ENCODE measurements around the gene EVA1A.

The EVA1A gene

DNA sequence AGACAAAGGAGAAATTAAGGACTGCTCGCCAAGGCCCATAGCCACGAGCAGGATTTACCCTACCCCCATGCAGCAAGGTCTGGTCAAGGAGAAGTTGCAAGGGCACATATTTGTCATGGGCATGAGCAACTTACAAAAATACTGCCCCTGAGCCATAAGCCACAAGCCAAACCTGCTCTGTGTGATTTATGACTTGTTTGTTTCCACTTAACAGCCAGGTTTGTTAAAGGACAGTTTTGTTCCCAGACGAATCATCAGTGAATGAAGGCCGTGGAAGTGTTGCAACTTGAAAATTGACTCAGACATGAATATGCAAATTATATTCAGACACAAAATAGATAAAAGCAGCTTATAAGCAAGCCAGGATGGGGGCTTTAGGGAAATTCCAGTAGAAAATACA lies 31.3 kb upstream of the EVA1A start:
- Histone ChIP-seq H3K36me3 (ENCODE audit: control insufficient read depth, low read length) (no peaks in the 10 kb centered on the region), H3K9me2 (replicated peaks; ENCODE audit: control insufficient read depth, low read length) (no peaks in the 10 kb centered on the region), H3K9me3 (ENCODE audit: control insufficient read depth, insufficient read depth, low read length) (no peaks in the 10 kb centered on the region), H3K4me2 (ENCODE audit: low read length) (no peak overlapping the region), H3K79me2 (ENCODE audit: control insufficient read depth, low read length) (no peaks in the 10 kb centered on the region), H3F3A (ENCODE audit: control insufficient read depth, insufficient read depth) (no peaks in the 10 kb centered on the region), H3K27ac (ENCODE audit: low read depth, low read length) (no peak overlapping the region), H3K4me1 (ENCODE audit: control insufficient read depth, low read length) (no peaks in the 10 kb centered on the region), H4K20me1 (ENCODE audit: control insufficient read depth, insufficient read depth, low read depth, low read length) (no peaks in the 10 kb centered on the region), H3K27me3 (ENCODE audit: control insufficient read depth, low read length) (peaks cover 6% of the 10 kb centered on the region), H3K4me3 (ENCODE audit: low read length) (no peak overlapping the region)
- no peak for TF ChIP-seq EZH2phosphoT487 (IDR thresholded peaks at IDR 0.05; ENCODE audit: borderline replicate concordance, low read length)
- TF ChIP-seq, protein P1, sequence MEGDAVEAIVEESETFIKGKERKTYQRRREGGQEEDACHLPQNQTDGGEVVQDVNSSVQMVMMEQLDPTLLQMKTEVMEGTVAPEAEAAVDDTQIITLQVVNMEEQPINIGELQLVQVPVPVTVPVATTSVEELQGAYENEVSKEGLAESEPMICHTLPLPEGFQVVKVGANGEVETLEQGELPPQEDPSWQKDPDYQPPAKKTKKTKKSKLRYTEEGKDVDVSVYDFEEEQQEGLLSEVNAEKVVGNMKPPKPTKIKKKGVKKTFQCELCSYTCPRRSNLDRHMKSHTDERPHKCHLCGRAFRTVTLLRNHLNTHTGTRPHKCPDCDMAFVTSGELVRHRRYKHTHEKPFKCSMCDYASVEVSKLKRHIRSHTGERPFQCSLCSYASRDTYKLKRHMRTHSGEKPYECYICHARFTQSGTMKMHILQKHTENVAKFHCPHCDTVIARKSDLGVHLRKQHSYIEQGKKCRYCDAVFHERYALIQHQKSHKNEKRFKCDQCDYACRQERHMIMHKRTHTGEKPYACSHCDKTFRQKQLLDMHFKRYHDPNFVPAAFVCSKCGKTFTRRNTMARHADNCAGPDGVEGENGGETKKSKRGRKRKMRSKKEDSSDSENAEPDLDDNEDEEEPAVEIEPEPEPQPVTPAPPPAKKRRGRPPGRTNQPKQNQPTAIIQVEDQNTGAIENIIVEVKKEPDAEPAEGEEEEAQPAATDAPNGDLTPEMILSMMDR (IDR thresholded peaks at IDR 0.05; ENCODE audit: low read depth, low read length, poor library complexity, severe bottlenecking) = no peak

DNA sequence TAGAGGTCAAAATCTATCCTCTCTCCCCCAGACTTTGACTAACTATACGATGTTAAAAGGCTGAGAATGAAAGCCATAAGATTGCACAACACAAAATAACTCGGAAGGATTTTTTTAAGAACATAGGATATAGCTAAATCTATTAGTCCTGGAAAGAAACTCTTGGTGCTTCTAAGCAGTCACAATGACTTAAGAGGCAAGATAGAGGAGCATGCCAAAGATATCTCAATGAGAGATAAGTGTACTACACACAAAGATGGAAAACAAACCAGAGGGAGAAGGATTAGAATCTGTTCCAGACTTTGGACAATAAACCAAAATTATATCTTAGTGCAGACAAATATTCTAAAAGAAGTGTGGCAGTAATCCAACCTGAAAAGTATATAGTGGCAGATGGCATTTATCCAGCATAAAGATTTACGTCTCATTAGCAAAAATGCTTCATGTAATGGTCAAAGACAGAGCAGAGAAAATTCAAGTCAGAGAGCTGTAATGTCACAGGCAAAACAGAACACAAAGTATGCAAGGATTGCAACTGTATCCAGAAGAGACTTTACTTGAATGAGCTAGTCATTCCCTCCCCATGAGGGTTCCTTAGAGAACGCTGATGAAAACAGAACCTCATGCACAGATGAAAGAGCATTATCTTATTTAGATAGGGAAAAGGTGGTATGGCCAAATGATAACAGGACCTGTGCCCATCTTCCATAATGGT lies 28.8 kb upstream of the EVA1A start:
- H3K27me3 ChIP-seq (ENCODE audit: control insufficient read depth, low read length) = peaks cover 6% of the 10 kb centered on the region
- H3K27ac ChIP-seq (ENCODE audit: low read depth, low read length) = no peak overlapping the region
- H3K9me2 ChIP-seq (replicated peaks; ENCODE audit: control insufficient read depth, low read length) = no peaks in the 10 kb centered on the region
- no peaks in the 10 kb centered on the region for H3K36me3 ChIP-seq (ENCODE audit: control insufficient read depth, low read length)
- no peaks in the 10 kb centered on the region for H3K4me1 ChIP-seq (ENCODE audit: control insufficient read depth, low read length)
- H3K79me2 ChIP-seq (ENCODE audit: control insufficient read depth, low read length) = no peaks in the 10 kb centered on the region
- no peaks in the 10 kb centered on the region for H4K20me1 ChIP-seq (ENCODE audit: control insufficient read depth, insufficient read depth, low read depth, low read length)
- H3K4me2 ChIP-seq (ENCODE audit: low read length) = no peak overlapping the region
- H3F3A ChIP-seq (ENCODE audit: control insufficient read depth, insufficient read depth) = no peaks in the 10 kb centered on the region
- no peaks in the 10 kb centered on the region for H3K9me3 ChIP-seq (ENCODE audit: control insufficient read depth, insufficient read depth, low read length)
- H3K4me3 ChIP-seq (ENCODE audit: low read length) = no peak overlapping the region
- TF ChIP-seq EZH2phosphoT487 (IDR thresholded peaks at IDR 0.05; ENCODE audit: borderline replicate concordance, low read length) = no peak
- TF ChIP-seq, protein P1 (IDR thresholded peaks at IDR 0.05; ENCODE audit: low read depth, low read length, poor library complexity, severe bottlenecking) = no peak

DNA sequence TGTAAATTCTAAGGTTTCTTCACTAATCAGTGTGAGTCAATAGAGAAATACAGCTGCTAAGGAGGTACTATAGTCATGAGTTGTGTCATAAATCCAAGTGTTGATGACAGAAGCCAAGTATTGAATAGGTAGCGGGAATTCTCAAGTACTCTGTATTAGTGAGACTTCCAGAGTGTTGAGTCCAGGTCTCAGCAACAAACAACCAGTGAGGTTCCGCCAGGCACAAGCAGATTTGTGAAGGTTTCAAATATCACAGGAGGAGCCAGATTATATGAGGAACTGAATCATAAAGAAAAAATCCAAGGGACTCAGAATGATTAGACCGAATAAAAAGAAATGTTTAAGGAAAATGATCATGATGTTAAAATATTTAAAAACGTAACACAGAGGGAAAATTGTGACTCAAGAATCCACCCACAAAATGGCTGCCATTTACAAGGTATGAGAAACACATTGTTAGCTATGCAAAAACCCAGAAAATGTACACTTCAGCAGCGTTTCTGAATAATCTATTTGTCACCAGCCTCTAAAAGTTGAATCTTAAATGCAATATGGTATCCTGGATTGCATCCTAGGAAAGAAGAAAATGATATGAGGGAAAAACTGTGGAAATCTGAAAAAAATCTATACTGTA lies 27.3 kb upstream of the EVA1A start:
- H3F3A ChIP-seq (ENCODE audit: control insufficient read depth, insufficient read depth) = no peaks in the 10 kb centered on the region
- no peak overlapping the region for H3K27ac ChIP-seq (ENCODE audit: low read depth, low read length)
- H3K4me3 ChIP-seq (ENCODE audit: low read length) = no peak overlapping the region
- no peaks in the 10 kb centered on the region for H3K4me1 ChIP-seq (ENCODE audit: control insufficient read depth, low read length)
- H3K79me2 ChIP-seq (ENCODE audit: control insufficient read depth, low read length) = no peaks in the 10 kb centered on the region
- no peak overlapping the region for H3K4me2 ChIP-seq (ENCODE audit: low read length)
- H4K20me1 ChIP-seq (ENCODE audit: control insufficient read depth, insufficient read depth, low read depth, low read length) = no peaks in the 10 kb centered on the region
- no peaks in the 10 kb centered on the region for H3K36me3 ChIP-seq (ENCODE audit: control insufficient read depth, low read length)
- TF ChIP-seq, protein P1 (IDR thresholded peaks at IDR 0.05; ENCODE audit: low read depth, low read length, poor library complexity, severe bottlenecking) = no peak
- TF ChIP-seq EZH2phosphoT487 (IDR thresholded peaks at IDR 0.05; ENCODE audit: borderline replicate concordance, low read length) = no peak
- H3K27me3 ChIP-seq (ENCODE audit: control insufficient read depth, low read length) = peaks cover 2% of the 10 kb centered on the region; the same call in 1 of the 2 replicates
- H3K9me3 ChIP-seq (ENCODE audit: control insufficient read depth, insufficient read depth, low read length) = no peaks in the 10 kb centered on the region
- H3K9me2 ChIP-seq (replicated peaks; ENCODE audit: control insufficient read depth, low read length) = no peaks in the 10 kb centered on the region

Data from DOHH2 (cell line).